Upper lobe of left lung (tissue), 6 donors: Measurements from ENCODE around the gene PTPRN. TPM values are rescaled to one million over a fixed set of nuclear protein-coding genes. Genes with fewer than 3 reads are reported as not detected.
A peak's percentile ranks its signal among the peaks of the same experiment; 100 is the strongest.

Source experiments
- ATAC-seq, 2 donors: fragments of 200-7000 bp; cut with Tn5 transposase; one replicate each; pipeline ENCODE4 v1.9.1; 2022; ENCODE audit warnings: mild to moderate bottlenecking in 2 of 2, moderate library complexity in 2 of 2; ENCODE audit not compliant: low FRiP score in 2 of 2
- DNase-seq, 2 donors: peaks; one replicate each; pipeline ENCODE4 v3.0.0-alpha.2; 2019 to 2020
- H3K27ac ChIP-seq, 4 donors: fragments of 200-600 bp; sonication (generic); one replicate each; pipeline ENCODE4 v1.5.1; 2016 to 2019
- H3K27me3 ChIP-seq, 4 donors: fragments of 200-600 bp; sonication (generic); one replicate each; pipeline ENCODE4 v1.5.1; 2017 to 2019
- H3K36me3 ChIP-seq, 4 donors: fragments of 200-600 bp; sonication (generic); one replicate each; pipeline ENCODE4 v1.5.1; 2016 to 2019
- H3K4me1 ChIP-seq, 4 donors: fragments of 200-600 bp; sonication (generic); one replicate each; pipeline ENCODE4 v1.5.1; 2018 to 2019
- H3K4me3 ChIP-seq, 4 donors: fragments of 200-600 bp; sonication (generic); one replicate each; pipeline ENCODE4 v1.5.1; 2017 to 2019; ENCODE audit warnings: mild to moderate bottlenecking in 2 of 4, moderate library complexity in 1 of 4
- H3K9me3 ChIP-seq, 4 donors: fragments of 200-600 bp; sonication (generic); one replicate each; pipeline ENCODE4 v1.5.1; 2018 to 2019
- CTCF ChIP-seq, 6 experiments: fragments of 450-650 bp in 4 of 6; fragments of 200-600 bp in 2 of 6; sonication (generic) in 2 of 6; IDR thresholded peaks; one replicate each; pipeline ENCODE4 v1.5.1; 2016 to 2019; ENCODE audit warnings: antibody characterized with exemption in 6 of 6
- EP300 ChIP-seq, 4 donors: sonication (generic); formaldehyde crosslinking; IDR thresholded peaks; one replicate each; pipeline ENCODE4 v1.5.1; 2017; ENCODE audit warnings: antibody characterized with exemption in 4 of 4, control low read depth in 2 of 4
- POLR2A ChIP-seq, 4 donors: fragments of 450-650 bp; IDR thresholded peaks; one replicate each; pipeline ENCODE4 v1.5.1; 2016 to 2017; ENCODE audit warnings: antibody characterized with exemption in 4 of 4, mild to moderate bottlenecking in 2 of 4
- POLR2AphosphoS5 ChIP-seq, 2 donors: sonication (generic); formaldehyde crosslinking; IDR thresholded peaks; one replicate each; pipeline ENCODE4 v1.5.1; 2017; ENCODE audit warnings: antibody characterized with exemption in 2 of 2
- WGBS, 2 donors: methylation state at CpG; one replicate each; pipeline ENCODE4 v1.1.5; 2017 to 2018; 5-methylcytosine and 5-hydroxymethylcytosine counted together
- total RNA-seq, 6 donors: library from RNA; depleted of rRNA in 4 of 6; stranded (reverse); fragments of >200 nt in 4 of 6; gene quantifications; one replicate each; pipeline versions ENCODE4 v1.1.0 to v1.2.1, GENCODE V29; 2016 to 2021
- donor health status: DM: no; HTN: no; CAD: no; lungs with moderate emphysema.
- donor health status: DM: no; HTN: yes; CAD: no; lungs with severe emphysema.

PTPRN gene
- total RNA-seq, 6 donors from 2014 or later: 0.20 to 4.4 (median 0.68) TPM; not detected in 2

GRCh38 chr2:219353129-219353528 is 43.9 kb upstream of the PTPRN start:
- no peak overlapping the region for H3K4me3 ChIP-seq
- peaks cover 0 to 4% (median 2%) of the 10 kb centered on the region in 4 donors for H3K27me3 ChIP-seq
- no peak overlapping the region for H3K27ac ChIP-seq
- H3K36me3 ChIP-seq: no peaks in the 10 kb centered on the region
- WGBS, 2 donors: 69 to 85% methylated on average over 5 of the region's 5 CpGs
- TF ChIP-seq POLR2A (IDR thresholded peaks at IDR 0.05) (no peak), EP300 (IDR thresholded peaks at IDR 0.05) (no peak), CTCF (IDR thresholded peaks at IDR 0.05) (no peak), POLR2AphosphoS5 (IDR thresholded peaks at IDR 0.05) (no peak)
- H3K9me3 ChIP-seq: no peaks in the 10 kb centered on the region
- DNase-seq (no peak), ATAC-seq (no peak)
- H3K4me1 ChIP-seq: peaks cover 2 to 4% (median 3%) of the 10 kb centered on the region in 4 donors

GRCh38 chr2:219352448-219353023 is 43.3 kb upstream of the PTPRN start:
- H3K27me3 ChIP-seq: no peaks in the 10 kb centered on the region

GRCh38 chr2:219350710-219351221 is 41.6 kb upstream of the PTPRN start:
- Histone ChIP-seq H3K4me1 (no peaks in the 10 kb centered on the region), H3K27ac (no peak overlapping the region), H3K27me3 (no peaks in the 10 kb centered on the region), H3K4me3 (no peak overlapping the region), H3K36me3 (no peaks in the 10 kb centered on the region), H3K9me3 (no peaks in the 10 kb centered on the region)
- ATAC-seq (no peak), DNase-seq (no peak)
- 40 to 53% methylated on average over 4 of the region's 4 CpGs for WGBS, 2 donors
- TF ChIP-seq CTCF (IDR thresholded peaks at IDR 0.05): no peak
- TF ChIP-seq POLR2A (IDR thresholded peaks at IDR 0.05): no peak
- no peak for TF ChIP-seq POLR2AphosphoS5 (IDR thresholded peaks at IDR 0.05)
- no peak for TF ChIP-seq EP300 (IDR thresholded peaks at IDR 0.05)

More at GRCh38 chr2:219352448-219353023, 43.3 kb upstream of the PTPRN start:
- Histone ChIP-seq H3K36me3 (no peaks in the 10 kb centered on the region), H3K4me1 (no peaks in the 10 kb centered on the region), H3K4me3 (no peak overlapping the region), H3K27ac (no peak overlapping the region), H3K9me3 (no peaks in the 10 kb centered on the region)
- TF ChIP-seq EP300 (IDR thresholded peaks at IDR 0.05): no peak
- no peak for TF ChIP-seq POLR2AphosphoS5 (IDR thresholded peaks at IDR 0.05)
- TF ChIP-seq POLR2A (IDR thresholded peaks at IDR 0.05): no peak
- TF ChIP-seq CTCF (IDR thresholded peaks at IDR 0.05): peak; percentile 43 to 63 (median 47)
- ATAC-seq: peak in 1 of 2 donors; percentile 71
- WGBS, 2 donors: 5 to 8% methylated on average over 5 of the region's 5 CpGs
- DNase-seq: peak in 1 of 2 donors; percentile 32

- no peak for TF ChIP-seq POLR2AphosphoS5 (IDR thresholded peaks at IDR 0.05)
- TF ChIP-seq POLR2A (IDR thresholded peaks at IDR 0.05): no peak
- no peak for TF ChIP-seq CTCF (IDR thresholded peaks at IDR 0.05)
- TF ChIP-seq EP300 (IDR thresholded peaks at IDR 0.05): no peak
- Histone ChIP-seq H3K36me3 (no peaks in the 10 kb centered on the region), H3K4me1 (no peaks in the 10 kb centered on the region), H3K27ac (no peak overlapping the region), H3K9me3 (no peaks in the 10 kb centered on the region), H3K27me3 (no peaks in the 10 kb centered on the region), H3K4me3 (no peak overlapping the region)
- no peak for DNase-seq
- WGBS, 2 donors: 64 to 84% methylated on average over 3 of the region's 3 CpGs
- no peak for ATAC-seq
These were observed 41.0 kb upstream of the PTPRN start for GRCh38 chr2:219350215-219350614.
